Subcutaneous abdominal adipose tissue (tissue), 5 donors: ENCODE results near the gene CNDP1.
"Not testable (repeated sequence)": the region's sequence is repeated elsewhere in the genome, so short reads cannot be mapped to it uniquely, and the experiment has no call there.

Source experiments
- H3K27ac ChIP-seq: one replicate; pipeline ENCODE4 v1.7.0; 2013; ENCODE audit warnings: low read depth, mild to moderate bottlenecking, inconsistent platforms, low read length, moderate library complexity
- H3K27me3 ChIP-seq, 5 donors: one replicate each; pipeline ENCODE4 v1.7.0; 2013; ENCODE audit warnings: low read length in 5 of 5, inconsistent platforms in 1 of 5; ENCODE audit not compliant: control insufficient read depth in 5 of 5, insufficient read depth in 4 of 5
- H3K36me3 ChIP-seq, 5 donors: one replicate each; pipeline ENCODE4 v1.7.0; 2013; ENCODE audit warnings: low read length in 5 of 5; ENCODE audit not compliant: control insufficient read depth in 5 of 5, insufficient read depth in 5 of 5
- H3K4me1 ChIP-seq, 5 donors: one replicate each; pipeline ENCODE4 v1.7.0; 2013; ENCODE audit warnings: low read length in 5 of 5, mild to moderate bottlenecking in 3 of 5, moderate library complexity in 1 of 5; ENCODE audit not compliant: control insufficient read depth in 5 of 5, insufficient read depth in 5 of 5
- H3K4me3 ChIP-seq, 5 donors: one replicate each; pipeline ENCODE4 v1.7.0; 2013; ENCODE audit warnings: low read length in 5 of 5, low read depth in 1 of 5
- H3K9ac ChIP-seq, 5 donors: one replicate each; pipeline ENCODE4 v1.7.0; 2013; ENCODE audit warnings: low read length in 5 of 5, mild to moderate bottlenecking in 4 of 5, moderate library complexity in 3 of 5
- H3K9me3 ChIP-seq, 5 donors: one replicate each; pipeline ENCODE4 v1.7.0; 2013; ENCODE audit warnings: low read length in 5 of 5; ENCODE audit not compliant: control insufficient read depth in 5 of 5
- donor health status: healthy.
- donor health status: healthy.
- donor health status: healthy.
- donor health status: healthy.
- donor health status: healthy.

CNDP1 gene

DNA sequence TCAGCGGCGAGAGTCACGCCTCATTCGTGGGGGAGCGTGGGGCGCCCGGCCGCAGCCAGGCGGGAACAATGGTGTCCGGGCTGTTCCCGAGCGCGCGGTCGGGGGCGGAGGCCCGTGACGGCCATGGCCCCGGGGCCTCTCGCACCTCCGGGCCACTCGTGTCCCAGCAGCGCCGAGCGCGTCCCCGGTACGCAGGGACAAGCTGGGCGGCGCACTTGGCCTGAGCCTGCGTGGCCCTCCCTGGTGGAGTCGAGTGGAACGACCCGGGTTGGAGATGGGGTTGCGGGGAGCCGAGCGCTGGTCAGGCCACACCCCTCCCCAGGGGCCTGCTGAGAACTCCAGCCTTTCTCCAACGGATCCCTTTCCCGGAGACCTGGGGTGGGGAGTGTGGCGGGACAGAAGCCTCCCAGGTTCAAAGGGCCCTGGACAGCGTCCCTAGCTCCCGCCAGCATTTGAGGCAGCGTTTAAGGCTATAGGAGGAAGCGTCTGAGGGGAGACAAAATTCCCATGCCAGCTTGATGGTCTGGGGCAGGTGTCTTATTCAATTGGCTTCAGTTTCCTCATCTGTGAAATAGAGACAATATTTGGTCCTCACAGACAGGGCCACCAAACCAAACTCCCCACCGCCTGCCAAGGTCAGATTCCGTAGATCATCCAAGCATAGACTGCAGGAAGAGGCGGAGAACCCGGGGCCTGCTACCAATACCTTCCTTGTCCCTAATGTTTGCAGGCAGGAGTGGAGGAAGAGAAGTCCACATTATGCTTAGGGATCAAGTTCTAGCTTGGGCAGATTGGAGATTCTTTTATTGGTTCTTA, 37.6 kb upstream of the CNDP1 start:
- Histone ChIP-seq H3K27ac (peak overlapping the region; percentile 88), H3K9ac (peak overlapping the region in 4 of 5 donors; percentile 83 to 97 (median 91)), H3K4me1 (peaks cover 7 to 45% (median 38%) of the 10 kb centered on the region in 5 donors), H3K27me3 (no peaks in the 10 kb centered on the region), H3K9me3 (peaks cover 0 to 8% (median 0%) of the 10 kb centered on the region in 5 donors), H3K36me3 (peaks cover 0 to 7% (median 6%) of the 10 kb centered on the region in 5 donors), H3K4me3 (peak overlapping the region; percentile 75 to 90 (median 83))

DNA sequence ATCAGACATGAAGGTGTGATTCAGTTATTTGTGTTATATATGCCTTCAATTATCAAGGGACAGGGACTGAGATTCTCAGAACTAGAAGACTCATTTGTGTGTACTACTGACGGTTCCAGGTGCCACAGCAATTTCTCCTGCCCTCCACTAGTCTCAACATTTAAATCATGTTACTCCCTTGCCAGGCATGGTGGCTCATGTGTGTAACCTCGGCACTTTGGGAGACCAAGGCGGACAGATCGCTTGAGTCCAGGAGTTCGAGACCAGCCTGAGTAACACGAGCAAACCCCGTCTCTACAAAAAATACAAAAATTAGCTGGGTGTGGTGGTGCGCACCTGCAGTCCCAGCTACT, 37.0 kb upstream of the CNDP1 start:
- Histone ChIP-seq H3K9ac (peak overlapping the region in 4 of 5 donors; percentile 83 to 97 (median 91)), H3K36me3 (peaks cover 0 to 12% (median 10%) of the 10 kb centered on the region in 5 donors), H3K27me3 (no peaks in the 10 kb centered on the region), H3K4me1 (peaks cover 7 to 45% (median 38%) of the 10 kb centered on the region in 5 donors), H3K9me3 (peaks cover 0 to 2% (median 0%) of the 10 kb centered on the region in 5 donors), H3K27ac (peak overlapping the region; percentile 88), H3K4me3 (peak overlapping the region in 4 of 5 donors; percentile 75 to 90 (median 85))

DNA sequence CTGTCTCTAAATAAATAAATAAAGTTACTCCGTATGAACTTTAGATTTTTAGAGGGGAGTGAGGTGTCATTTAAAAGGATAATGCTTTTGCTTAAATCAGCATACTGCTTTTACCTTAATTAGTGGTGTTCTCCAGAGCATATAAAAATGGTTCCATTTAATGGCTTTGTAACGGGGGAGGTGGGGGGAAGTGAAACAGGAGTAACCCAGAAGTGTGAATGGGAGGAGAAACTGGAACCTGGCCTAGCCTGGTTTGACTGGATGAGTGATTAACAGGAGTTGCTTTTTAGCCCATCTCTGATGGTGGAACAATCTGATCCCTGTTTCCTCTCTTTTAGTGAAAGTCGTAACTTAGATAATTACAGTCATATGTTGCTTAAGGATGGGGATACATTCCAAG, 36.5 kb upstream of the CNDP1 start:
- H3K27ac ChIP-seq: no peak overlapping the region
- H3K4me1 ChIP-seq: peaks cover 7 to 45% (median 38%) of the 10 kb centered on the region in 5 donors
- H3K36me3 ChIP-seq: peaks cover 0 to 17% (median 14%) of the 10 kb centered on the region in 5 donors
- H3K4me3 ChIP-seq: no peak overlapping the region
- no peaks in the 10 kb centered on the region for H3K27me3 ChIP-seq
- H3K9ac ChIP-seq: no peak overlapping the region
- no peaks in the 10 kb centered on the region for H3K9me3 ChIP-seq

DNA sequence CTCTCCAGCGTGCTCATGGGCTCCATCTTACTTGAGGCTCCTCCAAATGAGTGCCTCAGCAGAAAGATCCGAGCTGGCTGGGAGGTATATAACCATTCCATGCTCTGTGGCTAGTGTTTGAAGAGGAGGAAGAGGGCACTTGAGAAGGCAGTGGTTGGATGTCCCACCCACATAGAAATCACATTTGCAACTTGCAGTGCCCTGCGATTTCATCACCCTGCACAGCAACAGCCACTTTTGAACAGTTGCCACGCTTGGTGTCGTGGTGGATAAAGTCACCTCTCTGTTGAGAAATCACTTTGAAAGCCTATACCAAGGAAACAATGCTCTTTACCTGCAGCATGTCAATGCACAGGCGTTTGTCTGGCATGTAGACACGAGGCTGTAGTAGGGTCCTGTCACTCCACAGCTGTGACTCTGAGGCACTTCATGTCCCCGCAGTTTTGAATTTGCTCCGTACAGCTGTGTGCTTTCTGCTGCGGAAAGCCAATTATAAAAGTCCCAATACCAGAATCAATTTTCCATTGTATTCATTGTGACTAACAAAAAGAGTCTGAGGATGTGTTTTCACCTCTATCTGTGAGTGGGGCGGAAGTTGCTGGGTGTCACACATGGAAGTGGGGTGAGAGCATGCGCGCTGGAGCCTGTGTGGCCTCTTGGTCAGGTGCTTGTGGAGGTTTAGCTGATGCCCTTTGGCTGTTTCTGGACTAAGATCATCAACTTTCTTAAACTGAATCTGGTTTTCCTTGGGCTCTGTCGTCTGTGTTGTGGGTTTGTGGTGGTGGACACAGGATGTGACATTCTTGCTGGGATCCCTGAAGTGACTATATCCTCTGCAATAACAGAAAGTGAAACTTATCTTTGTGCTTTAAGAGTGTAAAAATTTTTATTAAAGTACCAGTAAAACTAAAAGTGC, 35.3 kb upstream of the CNDP1 start:
- peak overlapping the region; percentile 35 to 60 (median 49) for H3K4me3 ChIP-seq
- peaks cover 7 to 45% (median 38%) of the 10 kb centered on the region in 5 donors for H3K4me1 ChIP-seq
- H3K27me3 ChIP-seq: no peaks in the 10 kb centered on the region
- peak overlapping the region; percentile 78 for H3K27ac ChIP-seq
- peaks cover 2 to 28% (median 22%) of the 10 kb centered on the region in 5 donors for H3K36me3 ChIP-seq
- peak overlapping the region; percentile 19 to 78 (median 59) for H3K9ac ChIP-seq
- no peaks in the 10 kb centered on the region for H3K9me3 ChIP-seq

DNA sequence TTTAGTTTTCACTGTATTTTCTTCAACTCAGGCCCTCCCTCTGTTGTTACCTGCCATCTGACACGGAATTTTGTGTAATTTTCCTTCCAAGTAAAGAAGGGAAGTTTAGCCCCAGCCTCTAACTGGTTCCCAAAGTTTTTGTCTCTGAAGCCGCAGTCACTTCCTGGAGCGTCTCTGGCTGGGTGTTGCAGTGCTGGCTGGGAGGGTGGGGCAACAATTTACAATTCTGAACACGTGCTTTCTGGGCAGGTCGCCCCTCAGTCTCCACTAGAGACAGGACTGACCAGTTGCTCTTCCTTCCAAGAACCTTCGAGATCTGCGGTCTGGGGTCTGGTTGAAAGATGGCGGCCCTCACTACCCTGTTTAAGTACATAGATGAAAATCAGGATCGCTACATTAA, 34.7 kb upstream of the CNDP1 start:
- Histone ChIP-seq H3K4me1 (peaks cover 7 to 45% (median 38%) of the 10 kb centered on the region in 5 donors), H3K27ac (peak overlapping the region; percentile 78), H3K9ac (peak overlapping the region; percentile 19 to 78 (median 59))

DNA sequence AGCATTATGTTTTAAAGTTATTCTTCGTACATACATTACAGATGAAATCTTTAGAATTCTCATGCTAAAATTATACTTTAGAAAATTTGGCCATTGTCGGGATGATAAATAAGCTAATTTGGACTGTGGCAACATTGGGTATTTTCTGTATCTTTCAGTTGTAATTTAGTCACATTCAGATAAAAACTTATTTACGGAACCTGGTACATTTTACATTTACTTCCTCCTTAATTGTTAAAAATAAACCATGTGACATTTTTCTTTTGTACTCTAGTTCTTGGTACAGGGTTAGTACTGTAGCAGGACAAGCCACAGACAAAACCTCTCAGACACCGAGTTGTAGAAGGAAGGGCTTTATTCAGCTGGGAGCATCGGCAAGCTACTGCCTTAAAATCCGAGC, 33.9 kb upstream of the CNDP1 start:
- H3K27ac ChIP-seq: peak overlapping the region; percentile 13
- no peaks in the 10 kb centered on the region for H3K27me3 ChIP-seq
- H3K9me3 ChIP-seq: no peaks in the 10 kb centered on the region
- peaks cover 7 to 44% (median 37%) of the 10 kb centered on the region in 5 donors for H3K4me1 ChIP-seq
- peaks cover 2 to 41% (median 34%) of the 10 kb centered on the region in 5 donors for H3K36me3 ChIP-seq
- H3K4me3 ChIP-seq: no peak overlapping the region
- peak overlapping the region in 1 of 5 donors; percentile 22 for H3K9ac ChIP-seq

More for the DNA sequence above, 34.7 kb upstream of the CNDP1 start:
- Histone ChIP-seq H3K9me3 (no peaks in the 10 kb centered on the region), H3K4me3 (peak overlapping the region; percentile 35 to 60 (median 49)), H3K27me3 (no peaks in the 10 kb centered on the region), H3K36me3 (peaks cover 2 to 34% (median 28%) of the 10 kb centered on the region in 5 donors)

DNA sequence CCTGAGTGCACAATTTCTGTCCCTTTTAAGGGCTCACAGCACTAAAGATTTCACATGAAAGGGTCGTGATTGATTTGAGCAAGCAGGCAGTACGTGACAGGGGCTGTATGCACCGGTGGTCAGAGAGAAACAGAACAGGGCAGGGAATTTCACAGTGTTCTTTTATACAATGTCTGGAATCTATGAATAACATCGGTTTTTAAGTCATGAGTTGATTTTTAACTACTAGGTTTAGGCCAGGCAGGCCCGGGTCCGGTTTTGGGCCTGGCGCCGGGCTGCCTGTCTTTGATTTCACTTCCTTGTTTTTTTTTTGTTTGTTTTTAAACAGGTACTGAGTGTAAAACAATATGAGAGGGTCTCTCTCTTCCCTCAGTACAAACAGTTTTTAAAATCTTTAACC, 33.5 kb upstream of the CNDP1 start:
- H3K4me3 ChIP-seq: not testable (repeated sequence)
- peak overlapping the region; percentile 13 for H3K27ac ChIP-seq

DNA sequence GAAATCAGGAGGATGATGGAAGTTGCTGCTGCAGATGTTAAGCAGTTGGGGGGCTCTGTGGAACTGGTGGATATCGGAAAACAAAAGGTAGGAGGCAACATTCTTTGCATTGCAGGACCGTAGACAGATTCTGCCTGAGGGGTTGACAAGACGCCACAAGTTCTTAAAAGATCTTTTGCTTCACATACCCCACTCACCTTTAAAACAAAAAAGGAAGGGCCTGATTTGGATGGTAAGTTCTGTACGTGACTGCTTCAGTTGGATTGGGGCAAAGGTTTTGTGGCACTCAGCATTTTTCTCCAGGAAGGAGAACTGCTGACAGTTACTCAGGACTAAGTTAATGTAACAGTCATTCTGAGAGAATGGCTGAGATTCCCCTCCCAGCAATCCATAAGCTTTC, 32.9 kb upstream of the CNDP1 start:
- no peaks in the 10 kb centered on the region for H3K9me3 ChIP-seq
- no peak overlapping the region for H3K4me3 ChIP-seq
- peak overlapping the region; percentile 13 for H3K27ac ChIP-seq
- no peak overlapping the region for H3K9ac ChIP-seq
- peaks cover 2 to 51% (median 40%) of the 10 kb centered on the region in 5 donors for H3K36me3 ChIP-seq
- no peaks in the 10 kb centered on the region for H3K27me3 ChIP-seq
- peaks cover 7 to 38% (median 33%) of the 10 kb centered on the region in 5 donors for H3K4me1 ChIP-seq

More for the DNA sequence above, 33.5 kb upstream of the CNDP1 start:
- H3K9me3 ChIP-seq, H3K9ac ChIP-seq, H3K27me3 ChIP-seq: not testable (repeated sequence)
- H3K36me3 ChIP-seq: peaks cover 2 to 45% (median 38%) of the 10 kb centered on the region in 5 donors
- H3K4me1 ChIP-seq: peaks cover 7 to 40% (median 33%) of the 10 kb centered on the region in 5 donors

DNA sequence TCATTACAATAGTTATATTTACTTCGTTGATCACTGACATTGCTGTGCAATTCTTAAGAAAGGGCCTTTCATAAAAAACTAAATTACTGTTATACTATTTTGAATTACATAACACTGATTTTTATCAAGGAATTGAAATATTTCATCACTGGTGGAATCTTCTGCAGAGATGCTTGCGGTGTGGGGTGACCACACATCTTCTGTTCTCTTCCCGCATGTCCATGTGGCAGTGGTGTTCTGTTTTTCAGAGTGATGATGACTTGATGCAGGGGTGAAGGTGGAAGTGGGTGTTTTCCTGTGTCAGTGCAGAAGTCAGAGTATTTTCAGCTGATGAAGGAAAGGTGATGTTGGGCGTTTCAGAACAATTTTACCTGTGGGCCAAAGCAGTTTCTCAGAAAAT, 31.2 kb upstream of the CNDP1 start:
- Histone ChIP-seq H3K9ac (no peak overlapping the region), H3K4me1 (peaks cover 6 to 32% (median 20%) of the 10 kb centered on the region in 5 donors), H3K27me3 (no peaks in the 10 kb centered on the region), H3K36me3 (peaks cover 2 to 68% (median 57%) of the 10 kb centered on the region in 5 donors), H3K27ac (no peak overlapping the region), H3K4me3 (no peak overlapping the region), H3K9me3 (no peaks in the 10 kb centered on the region)
